Endothelial cell of umbilical vein (primary cell): ENCODE measurements around the gene PCDH9.

Experiments
- MYC ChIP-seq: IDR thresholded peaks from one replicate; pipeline ENCODE4 v1.6.1; 2011; ENCODE audit warnings: mild to moderate bottlenecking, low read depth, low read length
- POLR2A ChIP-seq: IDR thresholded peaks from 2 replicates; pipeline ENCODE4 v1.6.1; 2012; ENCODE audit warnings: low read depth, mild to moderate bottlenecking, control low read depth, low read length
- POLR2AphosphoS5 ChIP-seq: IDR thresholded peaks from 2 replicates; pipeline ENCODE4 v1.6.1; 2012; ENCODE audit warnings: low read depth, mild to moderate bottlenecking, control low read depth, low read length, moderate library complexity; ENCODE audit not compliant: insufficient read depth
- TF ChIP-seq, protein P1 (sequence below), 2 donors: IDR thresholded peaks; 1 replicate in 1 of 2; 2 replicates in 1 of 2; pipeline ENCODE4 v1.5.1; 2011; ENCODE audit warnings: low read length in 2 of 2, mild to moderate bottlenecking in 2 of 2, moderate library complexity in 2 of 2, control low read depth in 1 of 2, inconsistent platforms in 1 of 2, low read depth in 1 of 2; ENCODE audit not compliant: insufficient read depth in 1 of 2; ENCODE audit errors: extremely low read depth in 1 of 2

DNA sequence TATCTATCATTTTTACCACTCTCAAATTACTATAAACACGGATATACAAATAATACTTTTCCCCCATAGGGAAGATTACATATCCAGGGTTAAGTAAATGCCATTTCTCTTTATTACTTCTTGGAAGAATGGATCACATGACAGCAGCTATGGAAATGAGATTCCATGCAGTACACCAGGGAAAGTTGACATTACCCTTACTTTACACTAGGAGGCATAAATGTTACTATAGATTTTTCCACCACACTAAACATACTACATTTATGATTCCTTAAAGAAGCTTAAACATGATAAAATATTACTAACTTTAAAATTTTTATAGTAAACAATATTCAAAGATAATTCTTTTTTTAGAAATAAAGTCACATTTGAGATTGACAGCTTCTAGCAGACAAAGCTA lies 611.4 kb downstream of the PCDH9 start:
- TF ChIP-seq POLR2AphosphoS5 (no peak), POLR2A (no peak), MYC (no peak)
- TF ChIP-seq, protein P1, sequence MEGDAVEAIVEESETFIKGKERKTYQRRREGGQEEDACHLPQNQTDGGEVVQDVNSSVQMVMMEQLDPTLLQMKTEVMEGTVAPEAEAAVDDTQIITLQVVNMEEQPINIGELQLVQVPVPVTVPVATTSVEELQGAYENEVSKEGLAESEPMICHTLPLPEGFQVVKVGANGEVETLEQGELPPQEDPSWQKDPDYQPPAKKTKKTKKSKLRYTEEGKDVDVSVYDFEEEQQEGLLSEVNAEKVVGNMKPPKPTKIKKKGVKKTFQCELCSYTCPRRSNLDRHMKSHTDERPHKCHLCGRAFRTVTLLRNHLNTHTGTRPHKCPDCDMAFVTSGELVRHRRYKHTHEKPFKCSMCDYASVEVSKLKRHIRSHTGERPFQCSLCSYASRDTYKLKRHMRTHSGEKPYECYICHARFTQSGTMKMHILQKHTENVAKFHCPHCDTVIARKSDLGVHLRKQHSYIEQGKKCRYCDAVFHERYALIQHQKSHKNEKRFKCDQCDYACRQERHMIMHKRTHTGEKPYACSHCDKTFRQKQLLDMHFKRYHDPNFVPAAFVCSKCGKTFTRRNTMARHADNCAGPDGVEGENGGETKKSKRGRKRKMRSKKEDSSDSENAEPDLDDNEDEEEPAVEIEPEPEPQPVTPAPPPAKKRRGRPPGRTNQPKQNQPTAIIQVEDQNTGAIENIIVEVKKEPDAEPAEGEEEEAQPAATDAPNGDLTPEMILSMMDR (IDR thresholded peaks at IDR 0.05; ENCODE audit: extremely low read depth in 1 of 2, insufficient read depth in 1 of 2, low read depth in 1 of 2, low read length in 2 of 2): peak; percentile 23 to 24
